GM21515 (cell line): Measurements from ENCODE around the gene ZC3H12C.

Experiments
- ATAC-seq: cut with Tn5 transposase; IDR thresholded peaks from one replicate; pipeline ENCODE4 v1.9.1; 2021; ENCODE audit not compliant: unreplicated experiment

ZC3H12C gene

GRCh38 chr11:110096496-110096895 lies 3.3 kb downstream of the ZC3H12C start:
- no peak for ATAC-seq

DNA sequence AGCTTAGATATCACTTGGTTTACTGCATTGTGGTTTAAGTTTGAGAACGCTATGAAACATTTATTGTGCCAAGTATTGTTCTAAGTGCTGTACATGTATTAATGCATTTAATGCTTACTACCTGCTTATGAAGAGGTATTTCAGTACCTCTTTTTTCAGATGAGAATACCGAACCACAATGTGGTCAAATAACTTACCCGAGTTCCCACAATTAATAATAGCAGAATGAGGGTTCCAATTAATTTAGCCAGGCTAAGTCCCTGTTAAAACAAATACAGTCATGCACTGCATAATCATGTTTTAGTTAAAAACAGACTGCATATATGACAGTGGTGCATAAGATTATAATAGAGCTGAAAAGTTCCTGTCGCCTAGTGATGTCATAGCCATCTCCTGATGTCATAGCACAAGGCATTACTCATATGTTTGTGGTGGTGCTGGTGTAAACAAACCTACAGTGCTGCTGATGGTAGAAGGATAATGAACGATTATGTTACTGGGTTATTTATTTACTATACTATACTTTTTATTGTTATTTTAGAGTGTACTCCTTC lies 4.3 kb downstream of the ZC3H12C start:
- no peak for ATAC-seq

DNA sequence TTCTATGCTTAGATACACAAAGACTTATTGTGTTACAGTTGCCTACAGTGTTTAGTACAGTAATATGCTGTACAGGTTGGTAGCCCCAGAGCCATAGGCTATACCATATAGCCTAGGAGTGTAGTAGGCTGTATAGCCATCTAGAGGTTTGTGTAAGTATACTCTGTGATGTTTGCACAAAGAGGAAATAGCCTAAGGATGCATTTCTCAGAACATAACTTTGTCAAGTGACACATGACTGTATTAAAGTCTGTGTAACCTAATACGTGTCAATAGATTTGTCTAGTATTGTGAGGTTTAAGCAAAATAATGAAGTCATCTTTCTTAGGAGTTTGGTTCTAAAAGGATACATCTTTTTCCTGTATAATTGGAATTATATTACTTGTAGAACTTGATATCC lies 5.5 kb downstream of the ZC3H12C start:
- no peak for ATAC-seq

DNA sequence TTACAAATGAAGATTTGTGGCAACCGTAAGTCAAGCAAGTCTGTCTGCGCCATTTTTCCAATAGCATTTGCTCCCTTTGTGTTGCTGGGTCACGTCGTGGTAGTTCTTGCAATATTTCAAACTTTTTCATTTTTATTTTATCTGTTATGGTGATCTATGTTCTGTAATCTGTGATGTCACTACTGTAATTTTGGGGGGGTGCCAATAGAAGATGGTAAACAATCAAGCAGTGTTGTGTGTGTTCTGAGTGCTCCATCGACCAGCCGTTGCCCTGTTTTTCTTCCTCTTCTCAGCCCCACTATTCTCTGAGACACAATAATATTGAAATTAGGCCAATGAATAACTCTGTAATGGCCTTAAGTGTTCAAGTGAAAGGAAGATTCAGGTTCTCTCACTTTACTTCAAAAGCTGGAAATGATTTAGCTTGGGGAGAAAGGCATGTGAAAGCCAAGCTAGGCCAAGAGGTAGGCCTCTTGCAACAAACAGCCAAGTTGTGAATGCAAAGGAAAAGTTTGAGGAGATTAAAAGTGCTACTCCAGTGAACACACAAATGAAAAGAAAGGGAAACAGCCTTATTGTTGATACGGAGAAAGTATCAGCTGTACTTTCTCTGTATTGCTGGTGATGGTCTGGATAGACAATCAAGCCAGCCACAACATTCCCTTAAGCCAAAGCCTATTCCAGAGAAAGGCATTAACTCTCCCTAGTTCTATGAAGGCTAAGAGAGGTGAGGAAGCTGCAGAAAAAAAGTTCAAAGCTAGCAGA lies 7.5 kb downstream of the ZC3H12C start:
- ATAC-seq: no peak

DNA sequence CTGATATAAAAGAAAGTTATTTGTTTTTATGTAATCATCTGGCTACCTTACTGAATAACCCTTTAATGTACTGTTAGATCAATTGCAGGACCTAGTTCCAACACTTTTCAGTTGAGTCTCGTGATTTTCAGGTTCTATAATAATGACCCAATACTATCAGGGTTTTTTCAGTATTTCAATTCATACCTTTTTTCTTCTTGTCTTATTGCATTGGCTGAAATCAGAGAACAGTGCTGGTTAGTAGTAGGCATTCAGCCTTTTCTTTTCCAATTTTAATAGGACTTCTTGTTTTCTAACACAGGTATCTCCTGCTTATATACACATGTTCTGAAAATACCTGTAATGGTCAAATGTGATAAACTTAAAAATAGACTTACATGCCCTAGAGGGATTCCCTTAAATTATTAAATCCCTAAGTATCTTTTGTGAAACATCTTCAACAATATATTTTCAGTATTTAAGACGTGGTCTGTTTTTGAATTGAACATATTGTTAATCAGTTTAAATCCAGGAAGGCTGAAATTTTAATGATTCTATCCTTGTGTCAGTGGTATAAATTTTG lies 13.6 kb downstream of the ZC3H12C start:
- ATAC-seq: no peak

- ATAC-seq: no peak
Observed at GRCh38 chr11:110110854-110111253, 17.7 kb downstream of the ZC3H12C start.

DNA sequence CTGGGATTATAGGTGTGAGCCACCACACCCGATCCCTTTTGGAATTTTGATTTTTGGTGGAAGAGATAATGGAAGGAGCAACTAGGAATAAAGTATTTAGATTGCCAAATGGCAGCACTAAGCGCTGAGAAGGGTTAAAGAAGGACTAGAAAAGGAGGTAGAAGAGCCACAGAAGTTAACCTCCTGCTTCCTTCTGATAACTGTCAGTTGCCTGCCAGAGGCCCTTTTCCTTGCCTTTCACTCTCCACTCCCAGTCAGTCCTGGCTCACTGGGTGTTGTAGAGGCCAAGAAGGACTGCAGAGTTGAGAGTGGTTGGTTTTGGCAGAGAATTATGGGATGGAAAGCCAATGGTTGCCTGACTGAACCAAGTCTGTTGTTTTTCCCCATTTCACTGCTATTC lies 19.3 kb downstream of the ZC3H12C start:
- ATAC-seq: no peak

GRCh38 chr11:110113505-110113904 lies 20.3 kb downstream of the ZC3H12C start:
- ATAC-seq: no peak

GRCh38 chr11:110113973-110114372 lies 20.8 kb downstream of the ZC3H12C start:
- ATAC-seq: no peak

DNA sequence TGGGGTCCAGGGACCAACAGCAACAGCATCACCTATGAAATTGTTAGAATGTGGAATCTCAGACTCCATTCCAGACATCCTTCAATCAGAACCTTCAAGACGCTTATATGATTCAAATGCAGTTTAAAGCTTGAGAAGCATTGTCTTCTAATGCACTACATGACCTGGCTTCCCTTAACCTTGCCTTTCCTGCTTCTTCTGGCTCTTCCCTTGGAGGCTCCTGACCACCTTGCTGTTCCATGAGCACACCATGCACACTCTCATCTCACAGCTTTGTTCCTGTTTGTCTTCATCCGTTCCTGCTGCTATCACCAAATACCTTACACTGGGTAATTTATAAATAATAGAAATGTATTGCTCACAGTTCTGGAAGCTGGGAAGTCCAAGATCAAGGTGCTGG lies 26.1 kb downstream of the ZC3H12C start:
- ATAC-seq: no peak

GRCh38 chr11:110121204-110121603 lies 28.0 kb downstream of the ZC3H12C start:
- no peak for ATAC-seq

DNA sequence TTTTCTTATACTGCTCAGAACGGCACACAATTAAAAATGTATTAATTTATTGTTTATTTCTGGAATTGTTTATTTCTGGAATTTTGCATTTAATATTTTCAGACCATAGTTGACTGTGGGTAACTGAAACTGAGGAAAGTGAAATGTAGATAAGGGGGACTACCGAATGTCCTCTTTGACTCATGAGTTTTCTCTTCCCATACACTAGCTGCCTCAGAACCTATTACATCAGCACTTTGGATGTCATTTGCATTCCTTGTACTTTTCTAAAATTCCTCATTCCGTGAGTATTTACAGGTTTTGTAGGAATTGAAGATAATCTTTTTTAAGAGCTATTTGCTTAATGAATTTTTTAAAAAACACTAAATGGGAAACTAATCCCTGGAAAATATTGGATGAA lies 29.8 kb downstream of the ZC3H12C start:
- ATAC-seq: no peak

- ATAC-seq: no peak
Observed at GRCh38 chr11:110124605-110125004, 31.4 kb downstream of the ZC3H12C start.

DNA sequence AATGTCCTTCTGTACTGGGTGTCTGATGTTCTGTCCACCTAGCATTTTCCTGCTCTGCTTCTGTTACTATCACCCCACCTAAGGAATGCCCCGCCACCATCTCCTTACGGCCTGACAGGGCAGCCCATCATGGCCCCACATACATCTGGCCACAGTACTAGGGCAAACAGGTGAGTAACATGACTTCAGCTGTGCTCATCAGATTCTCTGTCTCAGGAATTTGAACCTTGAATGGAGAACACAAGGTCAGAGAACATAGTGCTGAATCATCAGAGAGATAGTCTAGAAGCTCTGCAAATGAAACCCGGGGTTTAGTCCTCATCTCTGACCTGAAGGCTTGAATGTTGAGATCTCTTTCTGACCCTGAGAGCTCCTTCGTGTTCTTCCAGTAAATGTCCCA lies 32.4 kb downstream of the ZC3H12C start:
- ATAC-seq: no peak

DNA sequence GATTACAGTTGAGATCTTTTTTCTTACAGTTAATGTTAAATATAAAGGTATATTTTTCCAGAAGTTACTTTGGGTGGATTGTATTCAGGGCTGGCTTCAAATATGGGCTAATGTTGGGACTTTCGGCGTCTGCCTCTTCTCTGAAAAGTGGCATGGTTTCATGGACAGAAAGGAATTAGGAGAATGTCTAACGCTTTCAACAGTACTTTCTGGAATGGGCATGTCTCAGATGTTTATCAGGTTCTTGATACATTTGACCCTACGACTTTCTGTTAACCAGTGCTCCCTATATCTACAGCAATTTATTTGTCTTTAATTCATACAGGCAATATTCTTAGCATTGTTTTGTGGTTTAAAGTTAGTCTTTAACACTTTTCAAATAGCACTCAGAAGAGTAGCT lies 33.7 kb downstream of the ZC3H12C start:
- ATAC-seq: no peak

DNA sequence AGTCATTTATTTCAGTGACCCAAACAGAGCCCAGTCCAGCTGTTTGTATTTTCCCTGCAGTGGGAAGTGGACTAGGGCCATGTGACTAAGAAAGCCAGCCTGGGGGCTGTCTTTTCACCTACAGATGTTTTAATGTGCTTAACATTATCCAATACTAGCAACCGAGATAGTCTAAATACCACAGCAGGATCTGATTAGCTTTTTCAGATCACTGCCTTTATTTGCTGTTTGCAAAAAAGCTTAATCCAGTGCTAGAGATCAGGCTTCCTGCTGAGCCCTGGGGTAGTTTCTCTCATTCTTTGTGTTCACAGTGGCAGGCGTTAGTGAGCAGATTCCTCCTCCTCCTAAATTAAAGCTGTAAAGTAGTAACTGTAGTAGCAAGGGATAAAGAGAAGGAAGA lies 35.0 kb downstream of the ZC3H12C start:
- ATAC-seq: no peak

DNA sequence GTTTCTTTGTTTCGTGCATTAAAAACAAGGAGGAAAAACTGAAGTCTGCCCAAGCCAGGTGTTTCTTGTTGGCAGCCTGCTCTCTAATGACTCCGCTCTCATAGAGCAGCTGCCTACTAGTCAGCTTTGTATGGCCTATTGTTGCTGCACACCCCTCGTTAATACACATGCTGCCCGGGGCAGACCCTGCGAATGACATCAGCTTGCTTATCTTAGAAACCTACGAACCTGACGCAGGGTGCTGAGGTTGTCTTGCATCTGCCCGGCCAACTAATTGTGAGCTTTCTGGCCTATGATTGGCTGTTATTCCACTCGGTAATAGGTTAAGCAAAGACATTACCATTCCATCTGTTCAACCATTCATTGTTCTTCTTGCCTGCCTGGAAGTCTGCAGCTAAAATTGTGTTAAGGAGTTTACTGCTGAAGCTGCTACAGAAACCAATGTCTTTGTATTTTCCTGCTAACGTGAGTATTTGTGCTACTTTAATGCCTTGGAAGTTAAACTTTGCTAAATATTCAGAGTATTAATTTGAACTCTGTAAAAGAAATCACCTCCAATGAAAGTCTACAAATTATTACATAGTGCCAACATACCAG lies 37.5 kb downstream of the ZC3H12C start:
- ATAC-seq: no peak

DNA sequence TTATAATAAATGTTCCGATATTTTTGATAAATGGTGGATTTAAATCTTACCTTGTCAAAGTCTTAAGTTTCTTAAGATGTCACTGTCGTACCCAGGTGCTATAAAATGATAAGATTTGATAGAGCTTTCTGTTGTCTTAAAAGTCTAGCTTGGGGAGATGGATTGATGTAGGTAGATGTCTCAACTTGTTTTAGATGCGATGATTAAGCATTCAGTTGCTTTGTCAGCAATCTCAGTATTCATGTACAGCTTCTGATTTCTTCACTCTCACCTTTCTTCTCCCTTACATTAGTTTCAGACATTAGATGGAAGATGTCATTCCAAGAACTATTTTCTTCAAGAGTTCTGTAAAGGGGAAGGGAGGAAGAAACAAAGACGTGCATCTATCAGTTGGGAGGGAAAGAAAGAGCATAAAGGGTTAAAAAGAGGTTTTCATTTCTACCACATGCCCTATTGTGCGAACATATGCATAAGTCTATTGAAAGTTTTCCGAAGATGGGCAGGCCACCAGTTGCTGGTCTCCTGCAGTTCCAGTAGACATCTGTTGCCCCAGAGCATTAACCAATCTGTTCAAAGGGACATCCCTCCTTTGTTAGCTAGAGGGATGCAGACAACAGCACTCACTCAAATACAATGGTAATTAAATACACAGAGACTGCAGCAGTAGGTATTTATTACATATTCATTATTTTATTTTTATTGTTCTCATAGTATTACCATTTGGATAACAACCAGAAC lies 38.4 kb downstream of the ZC3H12C start:
- ATAC-seq: no peak

GRCh38 chr11:110133160-110133559 lies 40.0 kb downstream of the ZC3H12C start:
- ATAC-seq: no peak

GRCh38 chr11:110134110-110134509 lies 40.9 kb downstream of the ZC3H12C start:
- no peak for ATAC-seq

DNA sequence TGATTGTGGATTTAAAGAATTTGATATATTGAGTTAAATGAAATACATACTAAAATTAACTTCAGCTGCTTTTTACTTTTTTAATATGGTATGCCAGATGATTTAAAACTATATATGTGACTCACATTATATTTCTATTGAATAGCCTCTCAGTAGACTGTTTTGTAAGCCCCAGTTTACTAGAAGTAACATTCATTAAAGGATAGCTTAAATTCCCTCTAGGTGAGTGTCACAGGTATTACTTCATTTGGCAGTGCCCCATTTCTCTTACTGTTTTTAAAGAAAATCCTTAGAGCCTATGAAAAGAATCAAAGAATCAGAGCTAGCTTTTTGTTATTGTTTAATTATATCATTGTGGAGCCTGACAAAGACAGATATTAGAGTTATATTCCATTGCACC lies 48.6 kb downstream of the ZC3H12C start:
- ATAC-seq: no peak
